Osteoblast (primary cell): ENCODE data around the gene TMEM266. TPM values are rescaled to one million over a fixed set of nuclear protein-coding genes. Genes with fewer than 3 reads are reported as not detected.

Experiments used
- DNase-seq: peaks from one replicate; pipeline ENCODE4 v3.0.0; 2011; ENCODE audit warnings: low spot score, mixed read lengths; ENCODE audit not compliant: insufficient read length; ENCODE audit errors: missing footprints
- H2AFZ ChIP-seq: 2 replicates; pipeline ENCODE4 v1.6.0; 2011; ENCODE audit warnings: mild to moderate bottlenecking, low read length
- H3K27ac ChIP-seq: 2 replicates; pipeline ENCODE4 v1.5.1; 2011; ENCODE audit warnings: mild to moderate bottlenecking, low read depth, low read length, moderate library complexity
- H3K27me3 ChIP-seq: 2 replicates; pipeline ENCODE4 v1.6.0; 2012; ENCODE audit warnings: mild to moderate bottlenecking, control low read depth, inconsistent platforms, low read length, moderate library complexity; ENCODE audit not compliant: insufficient read depth
- H3K36me3 ChIP-seq: 2 replicates; pipeline ENCODE4 v1.5.1; 2011; ENCODE audit warnings: mild to moderate bottlenecking, low read length, control low read depth, moderate library complexity; ENCODE audit not compliant: insufficient read depth
- H3K4me1 ChIP-seq: 2 replicates; pipeline ENCODE4 v1.5.1; 2011; ENCODE audit warnings: mild to moderate bottlenecking, low read length, control low read depth, moderate library complexity; ENCODE audit not compliant: insufficient read depth
- H3K4me2 ChIP-seq: 2 replicates; pipeline ENCODE4 v1.6.0; 2011; ENCODE audit warnings: mild to moderate bottlenecking, low read length; ENCODE audit not compliant: insufficient read depth
- H3K4me3 ChIP-seq: fragments of 200-600 bp; sonication (generic); 3 replicates; pipeline ENCODE4 v1.5.1; 2012; ENCODE audit warnings: mild to moderate bottlenecking, low read length, inconsistent platforms; ENCODE audit not compliant: insufficient read depth
- H3K79me2 ChIP-seq: 2 replicates; pipeline ENCODE4 v1.6.0; 2012; ENCODE audit warnings: mild to moderate bottlenecking, low read length, control low read depth, inconsistent platforms; ENCODE audit not compliant: insufficient read depth
- H3K9me3 ChIP-seq: 2 replicates; pipeline ENCODE4 v1.5.1; 2011; ENCODE audit warnings: low read depth, low read length, control low read depth
- H4K20me1 ChIP-seq: 2 replicates; pipeline ENCODE4 v1.6.0; 2012; ENCODE audit warnings: mild to moderate bottlenecking, low read length, control low read depth; ENCODE audit not compliant: insufficient read depth
- CTCF ChIP-seq: IDR thresholded peaks from 2 replicates; pipeline ENCODE4 v1.5.1; 2011; ENCODE audit warnings: mild to moderate bottlenecking, low read depth, low read length, moderate library complexity; ENCODE audit errors: extremely low read depth
- total RNA-seq: library from RNA; depleted of rRNA; stranded (reverse); fragments of >200 nt; gene quantifications from 2 replicates; pipeline ENCODE4 v1.2.3, GENCODE V29; 2012

TMEM266 gene
- total RNA-seq, 1 donor: not detected

- no peak overlapping the region for H3K4me3 ChIP-seq
- peaks cover 9% of the 10 kb centered on the region for H3K36me3 ChIP-seq
- peaks cover 7% of the 10 kb centered on the region for H3K4me1 ChIP-seq
- no peak overlapping the region for H3K27ac ChIP-seq
- peaks cover 11% of the 10 kb centered on the region for H4K20me1 ChIP-seq
- no peaks in the 10 kb centered on the region for H3K27me3 ChIP-seq
- no peaks in the 10 kb centered on the region for H3K79me2 ChIP-seq
- H3K4me2 ChIP-seq: no peak overlapping the region
- no peak overlapping the region for H2AFZ ChIP-seq
- H3K9me3 ChIP-seq: no peaks in the 10 kb centered on the region
- DNase-seq: no peak
- TF ChIP-seq CTCF: no peak
Measured at GRCh38 chr15:76221085-76221767, 161.4 kb downstream of the TMEM266 start.

GRCh38 chr15:76222159-76222558, 162.4 kb downstream of the TMEM266 start:
- H3K27me3 ChIP-seq: no peaks in the 10 kb centered on the region
- peaks cover 9% of the 10 kb centered on the region for H3K36me3 ChIP-seq
- no peaks in the 10 kb centered on the region for H3K79me2 ChIP-seq
- H2AFZ ChIP-seq: no peak overlapping the region
- H3K4me2 ChIP-seq: no peak overlapping the region
- peaks cover 7% of the 10 kb centered on the region for H4K20me1 ChIP-seq
- no peak overlapping the region for H3K27ac ChIP-seq
- no peak overlapping the region for H3K4me3 ChIP-seq
- DNase-seq: no peak
- H3K9me3 ChIP-seq: no peaks in the 10 kb centered on the region
- no peak for TF ChIP-seq CTCF
- H3K4me1 ChIP-seq: peaks cover 4% of the 10 kb centered on the region

GRCh38 chr15:76223521-76223920, 163.7 kb downstream of the TMEM266 start:
- no peaks in the 10 kb centered on the region for H3K27me3 ChIP-seq
- TF ChIP-seq CTCF: no peak
- H3K4me2 ChIP-seq: no peak overlapping the region
- no peak overlapping the region for H3K27ac ChIP-seq
- no peak overlapping the region for H2AFZ ChIP-seq
- no peaks in the 10 kb centered on the region for H3K79me2 ChIP-seq
- H3K36me3 ChIP-seq: peaks cover 14% of the 10 kb centered on the region
- no peaks in the 10 kb centered on the region for H3K9me3 ChIP-seq
- H3K4me3 ChIP-seq: no peak overlapping the region
- peaks cover 5% of the 10 kb centered on the region for H4K20me1 ChIP-seq
- H3K4me1 ChIP-seq: no peaks in the 10 kb centered on the region
- no peak for DNase-seq

- H3K4me3 ChIP-seq: no peak overlapping the region
- H3K36me3 ChIP-seq: peaks cover 16% of the 10 kb centered on the region
- H3K79me2 ChIP-seq: no peaks in the 10 kb centered on the region
- no peaks in the 10 kb centered on the region for H4K20me1 ChIP-seq
- H3K4me2 ChIP-seq: no peak overlapping the region
- no peaks in the 10 kb centered on the region for H3K27me3 ChIP-seq
- H3K9me3 ChIP-seq: no peaks in the 10 kb centered on the region
- no peak for DNase-seq
- no peak overlapping the region for H2AFZ ChIP-seq
- no peak overlapping the region for H3K27ac ChIP-seq
- no peaks in the 10 kb centered on the region for H3K4me1 ChIP-seq
- TF ChIP-seq CTCF: no peak
Measured at GRCh38 chr15:76229266-76229665, 169.5 kb downstream of the TMEM266 start.
